SK-N-SH treated with all-trans-retinoic acid at 6 μM for 48 hours (cell line): ENCODE data around the gene TSPAN1.

ENCODE experiments used
- BACH2 ChIP-seq: fragments of 250-450 bp; sonication (Bioruptor Pico); IDR thresholded peaks from 2 replicates; pipeline ENCODE4 v1.9.0; 2021; ENCODE audit warnings: mild to moderate bottlenecking, borderline replicate concordance
- CSDC2 ChIP-seq: fragments of 250-450 bp; sonication (Bioruptor Pico); IDR thresholded peaks from 2 replicates; pipeline ENCODE4 v1.5.0; 2020; ENCODE audit warnings: mild to moderate bottlenecking, moderate library complexity
- ZFP30 ChIP-seq: fragments of 450-650 bp; formaldehyde crosslinking; IDR thresholded peaks from 2 replicates; pipeline ENCODE4 v1.5.0; 2022; ENCODE audit warnings: mild to moderate bottlenecking, moderate library complexity

- no peak for TF ChIP-seq BACH2 (CRISPR knock-in tag)
- TF ChIP-seq CSDC2: no peak
- TF ChIP-seq ZFP30 (CRISPR knock-in tag): no peak
Measured at GRCh38 chr1:46152016-46152415, 22.9 kb upstream of the TSPAN1 start.
